Measurements from ENCODE around the gene IL36G. TPM values are rescaled to one million over a fixed set of nuclear protein-coding genes. Genes with fewer than 3 reads are reported as not detected.

The IL36G gene
- total RNA-seq, 4 donors from 2014 or later, result not detected

GRCh38 chr2:113032737-113033136, 54.9 kb downstream of the IL36G start:
- TF ChIP-seq CTCF (IDR thresholded peaks at IDR 0.05) (no peak), POLR2A (IDR thresholded peaks at IDR 0.05) (no peak)
- H3K9me3 ChIP-seq, result no peaks in the 10 kb centered on the region
- H3K27ac ChIP-seq, result no peak overlapping the region
- H3K36me3 ChIP-seq, result no peaks in the 10 kb centered on the region
- no peaks in the 10 kb centered on the region for H3K4me1 ChIP-seq
- WGBS, 2 donors, result 85 to 100% methylated on average over 1 of the region's 1 CpG
- no peaks in the 10 kb centered on the region for H3K27me3 ChIP-seq
- DNase-seq, result no peak
- no peak overlapping the region for H3K4me3 ChIP-seq (replicated peaks in 1 of 3)
- intact Hi-C loops (cut with DNase I), result no loop called here

GRCh38 chr2:113034016-113034415, 56.2 kb downstream of the IL36G start:
- intact Hi-C loops (cut with DNase I), result no loop called here
- 74 to 84% methylated on average over 3 of the region's 3 CpGs for WGBS, 2 donors

More at GRCh38 chr2:113034016-113034415, 56.2 kb downstream of the IL36G start:
- Histone ChIP-seq H3K4me1 (no peaks in the 10 kb centered on the region), H3K4me3 (replicated peaks in 1 of 3) (no peak overlapping the region), H3K27ac (no peak overlapping the region), H3K36me3 (no peaks in the 10 kb centered on the region), H3K27me3 (no peaks in the 10 kb centered on the region), H3K9me3 (no peaks in the 10 kb centered on the region)
- TF ChIP-seq CTCF (IDR thresholded peaks at IDR 0.05) (no peak), POLR2A (IDR thresholded peaks at IDR 0.05) (no peak)
- DNase-seq, result no peak

Small RNA genes lying within 50 kb of the gene (small RNA-seq; reads per million reads assigned to genes)
- not detected for gene HMGN2P23

Other genes with a start within 250 kb of the IL36G start
- gene CKAP2L, start 213.4 kb upstream of the IL36G start, total RNA-seq, result under 1 TPM in 3 of 4 donors, not detected in 1; 0.13 to 0.29 (median 0.22) TPM
- under 1 TPM in 1 of 4 donors, not detected in 3; 0.40 TPM for gene IL1A, start 193.5 kb upstream of the IL36G start, total RNA-seq
- 1 to 10 TPM in 1 of 4 donors, under 1 TPM in 1, not detected in 2; 0.27 to 1.3 TPM for gene IL1B, start 141.2 kb upstream of the IL36G start, total RNA-seq
- gene IL37, start 66.8 kb upstream of the IL36G start, total RNA-seq, result not detected
- gene IL36A, start 27.5 kb downstream of the IL36G start, total RNA-seq, result not detected
- not detected for gene IL36B, start 74.9 kb downstream of the IL36G start, total RNA-seq
- not detected for gene IL36RN, start 81.2 kb downstream of the IL36G start, total RNA-seq
- not detected for gene IL1F10, start 90.0 kb downstream of the IL36G start, total RNA-seq
- gene IL1RN, start 149.6 kb downstream of the IL36G start, total RNA-seq, result 1 to 10 TPM in 2 of 4 donors, under 1 TPM in 1, not detected in 1; 0.67 to 1.3 (median 1.3) TPM
- gene PSD4, start 196.0 kb downstream of the IL36G start, total RNA-seq, result 100 to 1,000 TPM in 3 of 4 donors, 10 to 100 TPM in 1; 63.7 to 136 (median 111) TPM